ENCODE measurements around the gene OTOP2.

OTOP2 gene

DNA sequence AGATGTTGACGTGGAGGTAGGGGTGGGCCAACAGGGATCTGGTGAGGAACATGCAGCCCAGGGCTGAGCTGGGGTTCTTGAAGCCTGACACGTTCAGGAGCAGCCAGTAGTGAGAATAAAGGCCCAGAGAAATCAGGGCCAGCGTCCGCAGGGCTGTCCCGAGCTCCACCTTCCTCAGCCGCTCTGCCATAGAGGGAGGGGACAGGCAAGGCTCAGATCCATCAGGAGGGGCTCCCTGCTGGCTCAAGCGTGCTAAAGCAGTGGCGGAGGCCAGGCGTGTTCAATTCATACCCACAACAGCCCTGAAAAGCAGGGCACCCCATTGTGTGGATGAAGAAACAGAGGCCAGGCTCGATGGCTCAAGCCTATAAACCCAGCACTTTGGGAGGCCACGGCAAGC, 43.0 kb upstream of the OTOP2 start:
- no peaks in the 10 kb centered on the region for H3K9me3 ChIP-seq (ENCODE audit: insufficient read depth, low read length, severe bottlenecking)
- H3K79me2 ChIP-seq (ENCODE audit: insufficient read depth, low read length) = no peaks in the 10 kb centered on the region
- no peak overlapping the region for H2AFZ ChIP-seq (ENCODE audit: low read depth, low read length)
- H3K9ac ChIP-seq (ENCODE audit: low read depth, low read length) = no peak overlapping the region
- peaks cover 5% of the 10 kb centered on the region; the same call in 1 of the 2 replicates for H4K20me1 ChIP-seq (ENCODE audit: insufficient read depth, low read length)
- H3K36me3 ChIP-seq (ENCODE audit: insufficient read depth, low read length) = no peaks in the 10 kb centered on the region
- no peak for ATAC-seq (ENCODE audit: insufficient read depth, low read depth)
- no peak for TF ChIP-seq CTCF (IDR thresholded peaks at IDR 0.05; ENCODE audit: borderline replicate concordance, extremely low read depth, low read length, poor library complexity, severe bottlenecking)
- no peak for TF ChIP-seq EZH2 (IDR thresholded peaks at IDR 0.05; ENCODE audit: borderline replicate concordance, low read depth, low read length, severe bottlenecking)
- no peak overlapping the region for H3K4me2 ChIP-seq (ENCODE audit: insufficient read depth, low read length)
- H3K4me1 ChIP-seq (ENCODE audit: insufficient read depth, low read length) = no peaks in the 10 kb centered on the region
- H3K4me3 ChIP-seq (ENCODE audit: low read depth in 1 of 2, low read length in 2 of 2) = no peak overlapping the region
- H3K27ac ChIP-seq (ENCODE audit: low read length) = no peak overlapping the region
- DNase-seq = no peak
- H3K27me3 ChIP-seq (ENCODE audit: insufficient read depth, low read length, poor library complexity) = peaks cover 7% of the 10 kb centered on the region

DNA sequence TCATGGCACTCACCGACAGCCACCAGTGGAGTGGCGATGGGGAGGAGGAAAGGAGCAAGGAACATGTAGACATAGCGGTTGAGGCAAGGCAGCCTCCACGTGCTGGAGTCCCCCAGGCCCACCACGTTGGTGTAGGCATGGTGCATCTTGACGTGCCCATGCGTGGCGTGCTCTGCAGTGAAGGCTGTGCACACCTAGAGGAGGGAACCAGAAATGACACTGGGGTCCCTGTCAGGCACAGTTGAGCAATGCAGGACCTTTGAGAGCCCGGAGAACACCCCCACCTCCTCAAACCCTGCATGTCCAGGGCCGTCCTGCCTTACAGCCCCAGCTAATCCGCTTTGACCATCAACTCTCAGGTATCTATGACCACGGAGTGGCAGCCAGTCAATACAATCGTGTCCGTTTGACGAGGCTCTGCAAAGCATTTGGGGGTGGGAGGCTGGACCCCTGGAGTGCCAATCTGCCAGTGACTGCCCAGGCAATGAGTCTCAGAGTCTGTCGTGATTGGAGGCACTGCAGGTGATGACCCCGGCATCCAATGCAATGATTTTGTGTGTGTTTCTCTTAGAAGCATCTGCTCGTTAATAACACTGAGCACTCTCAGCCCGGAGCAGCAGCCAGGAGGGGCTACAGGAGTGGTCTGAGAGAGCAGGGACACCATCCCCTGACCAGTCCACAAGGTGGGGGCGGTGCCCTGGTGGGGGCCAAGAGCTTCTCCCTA, 41.4 kb upstream of the OTOP2 start:
- H4K20me1 ChIP-seq (ENCODE audit: insufficient read depth, low read length) = peaks cover 5% of the 10 kb centered on the region; the same call in 1 of the 2 replicates
- no peak overlapping the region for H3K4me2 ChIP-seq (ENCODE audit: insufficient read depth, low read length)
- H3K4me3 ChIP-seq (ENCODE audit: low read depth in 1 of 2, low read length in 2 of 2) = no peak overlapping the region
- H2AFZ ChIP-seq (ENCODE audit: low read depth, low read length) = no peak overlapping the region
- H3K27me3 ChIP-seq (ENCODE audit: insufficient read depth, low read length, poor library complexity) = peaks cover 7% of the 10 kb centered on the region
- H3K36me3 ChIP-seq (ENCODE audit: insufficient read depth, low read length) = no peaks in the 10 kb centered on the region
- H3K27ac ChIP-seq (ENCODE audit: low read length) = no peak overlapping the region
- H3K79me2 ChIP-seq (ENCODE audit: insufficient read depth, low read length) = no peaks in the 10 kb centered on the region
- H3K9ac ChIP-seq (ENCODE audit: low read depth, low read length) = no peak overlapping the region
- DNase-seq = no peak
- no peaks in the 10 kb centered on the region for H3K4me1 ChIP-seq (ENCODE audit: insufficient read depth, low read length)
- TF ChIP-seq EZH2 (IDR thresholded peaks at IDR 0.05; ENCODE audit: borderline replicate concordance, low read depth, low read length, severe bottlenecking) (no peak), CTCF (IDR thresholded peaks at IDR 0.05; ENCODE audit: borderline replicate concordance, extremely low read depth, low read length, poor library complexity, severe bottlenecking) (no peak)
- no peaks in the 10 kb centered on the region for H3K9me3 ChIP-seq (ENCODE audit: insufficient read depth, low read length, severe bottlenecking)
- no peak for ATAC-seq (ENCODE audit: insufficient read depth, low read depth)

DNA sequence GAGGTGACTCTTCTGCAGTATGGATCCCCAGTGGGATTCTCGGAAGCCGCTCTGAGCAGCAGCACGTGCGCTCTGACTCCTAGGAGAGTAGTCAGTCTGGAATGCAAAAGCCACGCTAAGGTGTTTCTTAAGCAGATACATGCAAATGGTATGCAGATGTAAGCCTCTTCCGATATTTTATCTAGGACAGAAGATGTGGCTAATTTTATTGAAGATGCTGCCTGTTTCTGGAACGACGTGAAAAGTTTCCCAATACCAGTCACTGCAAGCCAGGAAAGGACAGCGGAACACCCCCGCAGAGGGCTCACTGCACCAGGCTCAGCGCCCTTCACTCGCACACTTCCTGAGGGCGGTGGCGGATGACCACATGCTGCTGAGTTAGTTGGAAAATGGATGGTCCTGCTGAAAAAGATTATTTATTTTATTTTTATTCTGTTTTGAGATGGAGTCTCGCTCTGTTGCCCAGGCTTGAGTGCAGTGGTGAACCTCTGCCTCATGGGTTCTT, 40.8 kb upstream of the OTOP2 start:
- H3K9me3 ChIP-seq (ENCODE audit: insufficient read depth, low read length, severe bottlenecking) = no peaks in the 10 kb centered on the region
- no peak for TF ChIP-seq EZH2 (IDR thresholded peaks at IDR 0.05; ENCODE audit: borderline replicate concordance, low read depth, low read length, severe bottlenecking)
- TF ChIP-seq CTCF (IDR thresholded peaks at IDR 0.05; ENCODE audit: borderline replicate concordance, extremely low read depth, low read length, poor library complexity, severe bottlenecking) = no peak
- H2AFZ ChIP-seq (ENCODE audit: low read depth, low read length) = no peak overlapping the region
- DNase-seq = no peak
- H3K4me1 ChIP-seq (ENCODE audit: insufficient read depth, low read length) = no peaks in the 10 kb centered on the region
- peaks cover 5% of the 10 kb centered on the region; the same call in 1 of the 2 replicates for H4K20me1 ChIP-seq (ENCODE audit: insufficient read depth, low read length)
- no peak overlapping the region for H3K4me3 ChIP-seq (ENCODE audit: low read depth in 1 of 2, low read length in 2 of 2)
- no peak overlapping the region for H3K4me2 ChIP-seq (ENCODE audit: insufficient read depth, low read length)
- ATAC-seq (ENCODE audit: insufficient read depth, low read depth) = no peak
- peaks cover 6% of the 10 kb centered on the region for H3K27me3 ChIP-seq (ENCODE audit: insufficient read depth, low read length, poor library complexity)
- H3K9ac ChIP-seq (ENCODE audit: low read depth, low read length) = no peak overlapping the region
- no peaks in the 10 kb centered on the region for H3K79me2 ChIP-seq (ENCODE audit: insufficient read depth, low read length)
- no peaks in the 10 kb centered on the region for H3K36me3 ChIP-seq (ENCODE audit: insufficient read depth, low read length)
- H3K27ac ChIP-seq (ENCODE audit: low read length) = no peak overlapping the region

All from DND-41 (cell line).